H1 (cell line): ENCODE measurements around the gene SRRM4.

Source experiments
- MAFK ChIP-seq: IDR thresholded peaks from 2 replicates; pipeline ENCODE4 v1.6.1; 2012; ENCODE audit warnings: low read depth, mild to moderate bottlenecking, improper control_type of control experiment, low read length
- POLR2A ChIP-seq, 2 experiments: IDR thresholded peaks; 1 replicate in 1 of 2; 2 replicates in 1 of 2; pipeline ENCODE4 v1.6.1; 2011; ENCODE audit warnings: low read depth in 2 of 2, low read length in 2 of 2, mild to moderate bottlenecking in 2 of 2; ENCODE audit errors: control extremely low read depth in 1 of 2
- RNF2 ChIP-seq: fragments of 200-900, 300-1000 bp; sonication (generic); IDR thresholded peaks from 2 replicates; pipeline ENCODE4 v1.7.1; 2016; ENCODE audit warnings: borderline replicate concordance, low read depth, mild to moderate bottlenecking, antibody characterized with exemption, low read length; ENCODE audit not compliant: poor library complexity, severe bottlenecking; ENCODE audit errors: missing control alignments
- TAF1 ChIP-seq: IDR thresholded peaks from 2 replicates; pipeline ENCODE4 v1.6.1; 2011; ENCODE audit warnings: mild to moderate bottlenecking, low read depth, low read length

GRCh38 chr12:119168721-119169120, 187.4 kb downstream of the SRRM4 start:
- TF ChIP-seq MAFK (no peak), TAF1 (no peak), POLR2A (IDR thresholded peaks at IDR 0.05; ENCODE audit: control extremely low read depth in 1 of 2, low read depth in 2 of 2, low read length in 2 of 2) (no peak), RNF2 (no peak)
